Esophagus muscularis mucosa (tissue), 3 donors: Measurements from ENCODE around the gene CEMIP2.

Experiments used
- POLR2A ChIP-seq: fragments of 450-650 bp; IDR thresholded peaks from one replicate; pipeline ENCODE4 v1.6.1; 2017; ENCODE audit warnings: antibody characterized with exemption, moderate library complexity, mild to moderate bottlenecking, low read depth
- TF ChIP-seq, protein P1 (sequence below), 3 experiments: fragments of 200-600 bp in 2 of 3; fragments of 450-650 bp in 1 of 3; sonication (generic) in 2 of 3; IDR thresholded peaks; one replicate each; pipeline ENCODE4 v1.5.1; 2017 to 2019; ENCODE audit warnings: antibody characterized with exemption in 3 of 3, mild to moderate bottlenecking in 2 of 3, moderate library complexity in 1 of 3

DNA sequence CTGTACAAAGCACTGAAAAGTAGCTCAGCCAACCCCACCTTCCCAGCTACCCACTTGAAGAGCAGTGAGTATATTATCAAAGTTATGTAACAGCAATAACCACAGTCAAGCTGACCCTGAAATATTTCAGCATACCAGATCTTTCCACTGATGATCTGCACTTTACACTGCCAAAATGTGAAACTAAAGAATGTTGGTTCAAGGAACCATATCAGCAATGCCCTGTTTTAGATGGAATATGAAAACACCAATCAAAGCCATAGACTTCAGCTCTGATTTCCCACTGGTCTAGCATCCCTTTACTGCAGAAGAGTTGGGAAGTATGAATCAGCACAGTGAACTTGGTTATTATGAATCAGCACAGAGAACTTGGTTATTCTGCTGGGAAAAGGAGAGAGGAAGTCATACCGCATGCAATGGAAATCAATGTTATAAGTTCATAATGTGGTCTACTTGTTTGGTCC is 20.0 kb downstream of the CEMIP2 start:
- TF ChIP-seq POLR2A: no peak
- TF ChIP-seq, protein P1, sequence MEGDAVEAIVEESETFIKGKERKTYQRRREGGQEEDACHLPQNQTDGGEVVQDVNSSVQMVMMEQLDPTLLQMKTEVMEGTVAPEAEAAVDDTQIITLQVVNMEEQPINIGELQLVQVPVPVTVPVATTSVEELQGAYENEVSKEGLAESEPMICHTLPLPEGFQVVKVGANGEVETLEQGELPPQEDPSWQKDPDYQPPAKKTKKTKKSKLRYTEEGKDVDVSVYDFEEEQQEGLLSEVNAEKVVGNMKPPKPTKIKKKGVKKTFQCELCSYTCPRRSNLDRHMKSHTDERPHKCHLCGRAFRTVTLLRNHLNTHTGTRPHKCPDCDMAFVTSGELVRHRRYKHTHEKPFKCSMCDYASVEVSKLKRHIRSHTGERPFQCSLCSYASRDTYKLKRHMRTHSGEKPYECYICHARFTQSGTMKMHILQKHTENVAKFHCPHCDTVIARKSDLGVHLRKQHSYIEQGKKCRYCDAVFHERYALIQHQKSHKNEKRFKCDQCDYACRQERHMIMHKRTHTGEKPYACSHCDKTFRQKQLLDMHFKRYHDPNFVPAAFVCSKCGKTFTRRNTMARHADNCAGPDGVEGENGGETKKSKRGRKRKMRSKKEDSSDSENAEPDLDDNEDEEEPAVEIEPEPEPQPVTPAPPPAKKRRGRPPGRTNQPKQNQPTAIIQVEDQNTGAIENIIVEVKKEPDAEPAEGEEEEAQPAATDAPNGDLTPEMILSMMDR (IDR thresholded peaks at IDR 0.05): no peak
